ENCODE data around the gene OBP2A. TPM values are rescaled to one million over a fixed set of nuclear protein-coding genes. Genes with fewer than 3 reads are reported as not detected.
"Not testable (repeated sequence)": the region's sequence is repeated elsewhere in the genome, so short reads cannot be mapped to it uniquely, and the experiment has no call there.

The OBP2A gene
- total and polyA plus RNA-seq, 8 donors = not detected

- Histone ChIP-seq H3K4me1 (no peaks in the 10 kb centered on the region), H3K4me3 (no peak overlapping the region), H3K27me3 (no peaks in the 10 kb centered on the region), H3K36me3 (no peaks in the 10 kb centered on the region), H3K27ac (no peak overlapping the region), H3K9me3 (no peaks in the 10 kb centered on the region)
- no peak for ATAC-seq
- no peak for TF ChIP-seq CTCF (IDR thresholded peaks at IDR 0.05)
- no peak for DNase-seq
- 64% methylated on average over 8 of the region's 8 CpGs for WGBS, 2 donors
- no peak for FAIRE-seq
- intact Hi-C loops (cut with DNase I) = no loop called here
Observed at GRCh38 chr9:135536216-135536615, 9.7 kb upstream of the OBP2A start.

DNA sequence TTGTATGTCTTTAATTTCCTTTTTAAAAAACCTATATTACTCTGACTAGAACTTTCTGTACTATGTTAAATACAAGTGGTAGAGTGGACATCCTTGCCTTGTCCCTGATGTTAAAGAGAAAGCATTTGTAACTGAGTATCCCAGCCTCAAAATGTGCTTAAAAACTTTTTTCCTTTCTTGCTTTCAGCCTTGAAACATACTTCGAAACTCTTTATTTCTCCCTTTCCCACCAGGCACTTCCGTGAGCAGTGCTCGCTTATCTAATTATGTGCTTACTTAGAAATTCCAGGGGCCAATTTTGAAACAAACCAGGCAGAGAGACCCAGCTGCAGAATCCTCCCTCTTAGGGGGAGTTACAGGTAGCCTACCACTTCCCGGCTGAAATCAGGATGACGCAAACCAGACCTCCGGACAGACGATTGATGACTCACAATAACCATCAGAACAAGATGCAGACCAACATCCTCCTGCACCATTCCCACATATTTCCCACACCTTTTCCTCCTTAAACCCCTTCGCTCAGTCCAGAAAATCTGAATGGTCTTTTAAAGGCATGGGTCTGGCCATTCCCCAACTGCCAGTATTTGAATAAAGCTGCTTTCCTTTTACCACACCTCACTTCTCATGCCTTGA is 2.5 kb upstream of the OBP2A start:
- ATAC-seq; DNase-seq; intact Hi-C loops (cut with DNase I); FAIRE-seq; H3K4me1 ChIP-seq; H3K4me3 ChIP-seq; H3K36me3 ChIP-seq; H3K9me3 ChIP-seq; H3K27ac ChIP-seq; H3K27me3 ChIP-seq: not testable (repeated sequence)
- 26 to 27% methylated on average over 8 of the region's 8 CpGs for WGBS, 2 donors

DNA sequence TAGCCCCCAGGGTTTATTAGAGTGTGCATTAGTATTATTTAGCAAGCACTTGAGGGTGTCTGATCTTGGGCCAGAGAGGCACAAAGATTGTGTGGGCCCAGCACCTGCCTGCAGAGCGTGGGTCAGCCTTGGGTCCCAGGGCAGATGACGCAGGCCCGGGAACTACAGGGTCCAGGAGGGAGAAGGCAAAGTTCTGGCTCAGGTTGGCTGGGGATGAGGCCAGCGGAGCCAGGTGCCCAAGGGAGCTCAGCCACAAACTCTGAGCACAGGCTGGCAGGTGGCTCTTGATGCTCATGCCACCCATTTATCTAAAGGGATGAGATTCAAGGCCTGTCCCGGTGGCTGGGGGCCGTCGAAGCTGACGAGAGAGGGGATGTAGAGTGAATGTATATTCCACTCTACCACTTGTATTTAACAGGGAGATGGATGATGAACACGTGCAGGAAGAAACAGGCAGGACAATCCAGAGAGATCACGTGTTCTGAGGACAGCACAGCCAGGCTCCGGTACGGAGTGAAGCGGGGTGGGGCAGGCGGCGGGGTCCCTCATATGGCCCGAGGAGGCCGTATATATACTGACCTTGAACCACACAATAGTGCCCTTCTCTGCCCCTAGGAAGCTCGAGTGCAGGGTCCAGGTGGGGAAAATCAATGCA is 818 bp upstream of the OBP2A start:
- H3K27me3 ChIP-seq = no peaks in the 10 kb centered on the region
- ATAC-seq = no peak
- TF ChIP-seq CTCF (IDR thresholded peaks at IDR 0.05) = no peak
- H3K27ac ChIP-seq = no peak overlapping the region
- no peaks in the 10 kb centered on the region for H3K4me1 ChIP-seq
- no peak overlapping the region for H3K4me3 ChIP-seq
- no peak for DNase-seq
- intact Hi-C loops (cut with DNase I) = no loop called here
- FAIRE-seq = no peak
- no peaks in the 10 kb centered on the region for H3K36me3 ChIP-seq
- no peaks in the 10 kb centered on the region for H3K9me3 ChIP-seq
- 52 to 62% methylated on average over 18 of the region's 18 CpGs for WGBS, 2 donors

DNA sequence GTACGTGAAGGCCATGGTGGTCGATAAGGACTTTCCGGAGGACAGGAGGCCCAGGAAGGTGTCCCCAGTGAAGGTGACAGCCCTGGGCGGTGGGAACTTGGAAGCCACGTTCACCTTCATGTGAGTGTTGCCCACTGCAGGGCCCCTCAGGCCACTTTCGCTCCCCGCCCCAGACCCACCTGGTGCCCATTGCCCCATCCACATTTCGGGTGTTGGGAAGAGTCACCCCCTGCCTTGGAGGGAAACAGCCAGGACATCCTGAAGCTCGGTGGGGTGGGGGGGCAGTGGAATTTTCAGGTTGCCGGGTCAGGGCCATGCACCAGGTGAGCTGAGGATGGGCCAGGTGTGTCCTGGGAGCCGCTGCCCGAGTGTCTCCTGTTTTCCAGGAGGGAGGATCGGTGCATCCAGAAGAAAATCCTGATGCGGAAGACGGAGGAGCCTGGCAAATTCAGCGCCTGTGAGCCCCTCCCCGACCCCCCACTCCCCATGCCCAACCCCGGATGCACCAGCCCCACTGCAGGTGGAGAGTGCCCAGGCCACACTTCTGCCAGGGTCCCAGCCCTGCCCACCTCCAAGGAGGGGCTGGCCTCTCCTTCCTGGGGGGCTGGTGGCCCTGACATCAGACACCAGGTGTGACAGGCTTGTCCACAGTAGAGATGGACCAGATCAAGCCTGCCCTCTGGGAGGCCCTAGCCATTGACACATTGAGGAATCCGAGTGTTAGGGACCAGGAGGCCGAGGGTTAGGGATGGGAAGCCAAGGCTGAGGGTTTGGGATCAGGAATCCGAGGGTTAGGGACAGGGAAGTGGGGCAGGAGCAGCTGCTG is 1.1 kb downstream of the OBP2A start:
- H3K9me3 ChIP-seq; H3K36me3 ChIP-seq; H3K27ac ChIP-seq; H3K27me3 ChIP-seq; FAIRE-seq; intact Hi-C loops (cut with DNase I); H3K4me3 ChIP-seq; H3K4me1 ChIP-seq; DNase-seq; ATAC-seq: not testable (repeated sequence)
- 66 to 77% methylated on average over 18 to 20 of the region's 21 CpGs for WGBS, 2 donors

- no peak for TF ChIP-seq CTCF (IDR thresholded peaks at IDR 0.05)
- no peak for FAIRE-seq
Observed at GRCh38 chr9:135547756-135548736, 2.1 kb downstream of the OBP2A start.

GRCh38 chr9:135549478-135550343 is 3.8 kb downstream of the OBP2A start:
- not testable (repeated sequence) for DNase-seq, FAIRE-seq, H3K4me3 ChIP-seq, H3K4me1 ChIP-seq, ATAC-seq, H3K27ac ChIP-seq, H3K27me3 ChIP-seq, H3K9me3 ChIP-seq, H3K36me3 ChIP-seq
- 59 to 69% methylated on average over 22 to 28 of the region's 28 CpGs for WGBS, 2 donors
- intact Hi-C loops (cut with DNase I) = loop anchor here in 1 of 3 donors (10.0 kb wide), 1 partner anchor 65 kb away; a partner anchor contains a TSS

More at GRCh38 chr9:135547756-135548736, 2.1 kb downstream of the OBP2A start:
- Histone ChIP-seq H3K9me3 (no peaks in the 10 kb centered on the region), H3K27ac (no peak overlapping the region), H3K36me3 (no peaks in the 10 kb centered on the region), H3K4me1 (no peaks in the 10 kb centered on the region), H3K27me3 (no peaks in the 10 kb centered on the region), H3K4me3 (no peak overlapping the region)
- no peak for DNase-seq
- WGBS, 2 donors = 56 to 77% methylated on average over 28 of the region's 28 CpGs
- intact Hi-C loops (cut with DNase I) = no loop called here
- no peak for ATAC-seq

All from pancreas (tissue), 10 donors.